Keratinocyte (primary cell): ENCODE measurements around the gene LDB2. TPM values are rescaled to one million over a fixed set of nuclear protein-coding genes. Genes with fewer than 3 reads are reported as not detected.

Source experiments
- DNase-seq: peaks from one replicate; pipeline ENCODE4 v3.0.0-alpha.2; 2011; ENCODE audit warnings: low read depth, missing footprints, low spot score
- FAIRE-seq: peaks from 2 replicates; lab custom pipeline; 2011; peaks lifted over from hg19 to GRCh38; lab: Jason Lieb, UNC
- H2AFZ ChIP-seq: 2 replicates; pipeline ENCODE4 v1.6.0; 2012; ENCODE audit warnings: low read length, control low read depth, inconsistent platforms; ENCODE audit not compliant: control insufficient read depth
- H3K27ac ChIP-seq: 2 replicates; pipeline ENCODE4 v1.5.1; 2011; ENCODE audit warnings: low read length; ENCODE audit not compliant: control insufficient read depth, insufficient read depth
- H3K27me3 ChIP-seq: 3 replicates; pipeline ENCODE4 v1.6.0; 2011; ENCODE audit warnings: low read length; ENCODE audit not compliant: control insufficient read depth, insufficient read depth; ENCODE audit errors: extremely low read depth
- H3K36me3 ChIP-seq, 2 experiments: 2 replicates in 1 of 2; 3 replicates in 1 of 2; pipeline ENCODE4 v1.5.1; 2011; ENCODE audit warnings: low read length in 2 of 2, mild to moderate bottlenecking in 1 of 2; ENCODE audit not compliant: control insufficient read depth in 2 of 2, insufficient read depth in 2 of 2; ENCODE audit errors: extremely low read depth in 1 of 2
- H3K4me1 ChIP-seq: 3 replicates; pipeline ENCODE4 v1.5.1; 2011; ENCODE audit warnings: low read length; ENCODE audit not compliant: control insufficient read depth, insufficient read depth; ENCODE audit errors: extremely low read depth
- H3K4me2 ChIP-seq: 3 replicates; pipeline ENCODE4 v1.6.0; 2011; ENCODE audit warnings: low read depth, low read length; ENCODE audit not compliant: control insufficient read depth, insufficient read depth; ENCODE audit errors: extremely low read depth
- H3K4me3 ChIP-seq, 3 experiments: fragments of 200-600 bp in 1 of 3; sonication (generic) in 1 of 3; 2 replicates in 2 of 3; 3 replicates in 1 of 3; pipeline ENCODE4 v1.5.1; 2011 to 2016; ENCODE audit warnings: low read length in 3 of 3, mild to moderate bottlenecking in 3 of 3, control low read depth in 2 of 3, inconsistent platforms in 1 of 3, low read depth in 1 of 3, mixed read lengths in 1 of 3, mixed run types in 1 of 3, moderate library complexity in 1 of 3; ENCODE audit not compliant: control insufficient read depth in 2 of 3, insufficient read depth in 2 of 3; ENCODE audit errors: extremely low read depth in 1 of 3
- H3K79me2 ChIP-seq: 2 replicates; pipeline ENCODE4 v1.6.0; 2012; ENCODE audit warnings: low read length; ENCODE audit not compliant: control insufficient read depth, insufficient read depth
- H3K9ac ChIP-seq: 3 replicates; pipeline ENCODE4 v1.6.0; 2011; ENCODE audit warnings: low read length; ENCODE audit not compliant: control insufficient read depth, insufficient read depth; ENCODE audit errors: extremely low read depth
- H3K9me1 ChIP-seq: 3 replicates; pipeline ENCODE4 v1.6.0; 2011; ENCODE audit warnings: low read length; ENCODE audit not compliant: control insufficient read depth, insufficient read depth; ENCODE audit errors: extremely low read depth
- H3K9me3 ChIP-seq: 2 replicates; pipeline ENCODE4 v1.5.1; 2012; ENCODE audit warnings: low read depth, low read length; ENCODE audit not compliant: control insufficient read depth
- H4K20me1 ChIP-seq: 3 replicates; pipeline ENCODE4 v1.6.0; 2011; ENCODE audit warnings: low read length; ENCODE audit not compliant: control insufficient read depth, insufficient read depth; ENCODE audit errors: extremely low read depth
- CTCF ChIP-seq, 3 experiments: IDR thresholded peaks in 1 of 3; conservative IDR thresholded peaks in 1 of 3; optimal IDR thresholded peaks in 1 of 3; 2 replicates in 2 of 3; 3 replicates in 1 of 3; pipeline versions ENCODE3 to v1.5.1; 2011; ENCODE audit warnings: low read length in 3 of 3, mild to moderate bottlenecking in 3 of 3, moderate library complexity in 2 of 3, control low read depth in 1 of 3, inconsistent platforms in 1 of 3; ENCODE audit not compliant: insufficient read depth in 2 of 3; ENCODE audit errors: extremely low read depth in 1 of 3
- EZH2 ChIP-seq: IDR thresholded peaks from one replicate; pipeline ENCODE4 v1.6.1; 2012; ENCODE audit warnings: inconsistent platforms, mild to moderate bottlenecking, low read length, moderate library complexity
- dilution Hi-C: fragments of 300-500 bp; cut with MboI; formaldehyde crosslinking; loops from one replicate; pipeline ENCODE4 v1.7.0; 2020; ENCODE audit warnings: low sequenced_read_pairs; ENCODE audit not compliant: extremely low pct_ligation_motif_present
- polyA plus RNA-seq, 5 experiments: library from polyadenylated mRNA; depleted of rRNA in 3 of 5; stranded (reverse) in 3 of 5; stranded (forward) in 1 of 5; unstranded in 1 of 5; fragments of >200 nt; gene quantifications; 1 replicate in 1 of 5; 2 replicates in 3 of 5; 3 replicates in 1 of 5; pipeline versions ENCODE4 v1.2.1 to v1.2.3, GENCODE V29; 2011 to 2012; ENCODE audit warnings: missing spikeins in 2 of 5, low read depth in 1 of 5, low replicate concordance in 1 of 5

Gene LDB2
- polyA plus RNA-seq, 1 donor (not counting 4 experiments of a cell fraction or from before 2014, with no cell fraction given): not detected

GRCh38 chr4:16641971-16642370 lies 256.5 kb downstream of the LDB2 start:
- H3K36me3 ChIP-seq: no peaks in the 10 kb centered on the region
- H3K4me3 ChIP-seq: no peak overlapping the region
- H3K27me3 ChIP-seq: no peaks in the 10 kb centered on the region
- H3K4me1 ChIP-seq: no peaks in the 10 kb centered on the region
- H3K9me3 ChIP-seq: no peaks in the 10 kb centered on the region
- dilution Hi-C loops: no loop called here
- H3K9ac ChIP-seq: no peak overlapping the region
- DNase-seq (no peak), FAIRE-seq (no peak)
- no peaks in the 10 kb centered on the region for H4K20me1 ChIP-seq
- no peaks in the 10 kb centered on the region for H3K79me2 ChIP-seq
- TF ChIP-seq EZH2: no peak
- no peak for TF ChIP-seq CTCF (optimal IDR thresholded peaks at IDR 0.05 in 1 of 3, IDR thresholded peaks at IDR 0.05 in 1 of 3, conservative IDR thresholded peaks at IDR 0.05 in 1 of 3; ENCODE audit: extremely low read depth in 1 of 3, insufficient read depth in 2 of 3, low read length in 3 of 3)
- H3K27ac ChIP-seq: no peak overlapping the region
- no peak overlapping the region for H2AFZ ChIP-seq
- H3K4me2 ChIP-seq: no peak overlapping the region
- no peaks in the 10 kb centered on the region for H3K9me1 ChIP-seq

- Histone ChIP-seq H4K20me1 (no peaks in the 10 kb centered on the region), H3K9ac (no peak overlapping the region), H3K36me3 (no peaks in the 10 kb centered on the region), H3K27ac (no peak overlapping the region), H3K4me1 (no peaks in the 10 kb centered on the region), H2AFZ (no peak overlapping the region), H3K9me1 (no peaks in the 10 kb centered on the region), H3K9me3 (no peaks in the 10 kb centered on the region), H3K4me3 (no peak overlapping the region), H3K4me2 (no peak overlapping the region), H3K27me3 (no peaks in the 10 kb centered on the region), H3K79me2 (no peaks in the 10 kb centered on the region)
- dilution Hi-C loops: no loop called here
- TF ChIP-seq CTCF (optimal IDR thresholded peaks at IDR 0.05 in 1 of 3, IDR thresholded peaks at IDR 0.05 in 1 of 3, conservative IDR thresholded peaks at IDR 0.05 in 1 of 3; ENCODE audit: extremely low read depth in 1 of 3, insufficient read depth in 2 of 3, low read length in 3 of 3) (no peak), EZH2 (no peak)
- FAIRE-seq (no peak), DNase-seq (no peak)
Observed at GRCh38 chr4:16636912-16637630, 261.4 kb downstream of the LDB2 start.
